GM23338 (cell line): ENCODE measurements around the gene EIF4E3. TPM values are rescaled to one million over a fixed set of nuclear protein-coding genes. Genes with fewer than 3 reads are reported as not detected.
A peak's percentile ranks its signal among the peaks of the same experiment; 100 is the strongest.

ENCODE experiments used
- ATAC-seq: fragments of 200-7000 bp; cut with Tn5 transposase; 3 replicates; pipeline ENCODE4 v1.9.1; 2020
- DNase-seq: peaks from one replicate; pipeline ENCODE4 v3.0.0-alpha.2; 2015; ENCODE audit warnings: low spot score
- H2AFZ ChIP-seq: fragments of 200-600 bp; sonication (generic); 2 replicates; pipeline ENCODE4 v1.8.0; 2016; ENCODE audit warnings: antibody characterized with exemption, mild to moderate bottlenecking, moderate library complexity
- H3F3A ChIP-seq: fragments of 200-600 bp; sonication (generic); replicated peaks from 2 replicates; pipeline ENCODE4 v1.8.0; 2017; ENCODE audit warnings: antibody characterized with exemption, mixed run types, low read depth
- H3K27ac ChIP-seq: fragments of 200-600 bp; sonication (generic); 2 replicates; pipeline ENCODE4 v1.6.1; 2016; ENCODE audit warnings: low read depth
- H3K27me3 ChIP-seq: fragments of 200-600 bp; sonication (generic); 2 replicates; pipeline ENCODE4 v1.8.0; 2016; ENCODE audit warnings: mild to moderate bottlenecking, mixed run types, moderate library complexity; ENCODE audit not compliant: insufficient read depth
- H3K36me3 ChIP-seq: fragments of 200-600 bp; sonication (generic); 2 replicates; pipeline ENCODE4 v1.8.0; 2016; ENCODE audit warnings: mild to moderate bottlenecking; ENCODE audit not compliant: insufficient read depth
- H3K4me1 ChIP-seq: fragments of 200-600 bp; sonication (generic); 2 replicates; pipeline ENCODE4 v1.8.0; 2016; ENCODE audit warnings: mild to moderate bottlenecking, moderate library complexity; ENCODE audit not compliant: insufficient read depth
- H3K4me2 ChIP-seq: fragments of 200-600 bp; sonication (generic); 2 replicates; pipeline ENCODE4 v1.7.1; 2017; ENCODE audit warnings: mixed run types
- H3K4me3 ChIP-seq: fragments of 200-600 bp; sonication (generic); 2 replicates; pipeline ENCODE4 v1.6.1; 2016; ENCODE audit warnings: mixed run types
- H3K79me2 ChIP-seq: fragments of 200-600 bp; sonication (generic); replicated peaks from 2 replicates; pipeline ENCODE4 v1.8.0; 2017; ENCODE audit warnings: mild to moderate bottlenecking; ENCODE audit not compliant: insufficient read depth
- H3K9me2 ChIP-seq: fragments of 200-600 bp; sonication (generic); 2 replicates; pipeline ENCODE4 v1.8.0; 2017; ENCODE audit not compliant: insufficient read depth
- H4K20me1 ChIP-seq: fragments of 200-600 bp; sonication (generic); replicated peaks from 2 replicates; pipeline ENCODE4 v1.8.0; 2017; ENCODE audit warnings: mild to moderate bottlenecking; ENCODE audit not compliant: insufficient read depth
- H3K27ac Mint-ChIP-seq: 2 replicates; pipeline ENCODE4 v1.8.0; 2020; ENCODE audit warnings: inconsistent platforms, mild to moderate bottlenecking, moderate library complexity, mixed read lengths
- H3K27me3 Mint-ChIP-seq: 3 replicates; pipeline ENCODE4 v1.8.0; 2022; ENCODE audit warnings: low read depth, mild to moderate bottlenecking, moderate library complexity, mixed read lengths, inconsistent platforms; ENCODE audit not compliant: insufficient read depth, poor library complexity
- H3K36me3 Mint-ChIP-seq: 3 replicates; pipeline ENCODE4 v1.8.0; 2021; ENCODE audit warnings: low read depth, mild to moderate bottlenecking, inconsistent platforms, moderate library complexity, mixed read lengths
- H3K4me1 Mint-ChIP-seq: 3 replicates; pipeline ENCODE4 v1.8.0; 2020; ENCODE audit warnings: mild to moderate bottlenecking, inconsistent platforms, mixed read lengths
- H3K4me3 Mint-ChIP-seq: 3 replicates; pipeline ENCODE4 v1.8.0; 2021; ENCODE audit warnings: moderate library complexity, mild to moderate bottlenecking, inconsistent platforms, mixed read lengths
- H3K9me3 Mint-ChIP-seq: 3 replicates; pipeline ENCODE4 v1.8.0; 2020; ENCODE audit warnings: moderate library complexity, mild to moderate bottlenecking, inconsistent platforms, mixed read lengths
- CREB1 ChIP-seq: fragments of 250-450 bp; sonication (Bioruptor Pico); IDR thresholded peaks from 2 replicates; pipeline ENCODE4 v1.5.0; 2020; ENCODE audit warnings: low read depth, mild to moderate bottlenecking, moderate library complexity
- CTCF ChIP-seq, 2 experiments: fragments of 200-600 bp in 1 of 2; sonication (generic) in 1 of 2; conservative IDR thresholded peaks; 2 replicates each; pipeline versions ENCODE4 v1.5.1 to v1.6.1; 2016 to 2017; ENCODE audit warnings: antibody characterized with exemption in 2 of 2, low read depth in 2 of 2, mild to moderate bottlenecking in 2 of 2, moderate library complexity in 1 of 2
- EZH2 ChIP-seq: fragments of 200-600 bp; sonication (generic); IDR thresholded peaks from one replicate; pipeline ENCODE4 v1.8.0; 2017; ENCODE audit warnings: antibody characterized with exemption, mild to moderate bottlenecking, low read depth; ENCODE audit not compliant: unreplicated experiment
- EZH2phosphoT487 ChIP-seq: fragments of 200-600 bp; sonication (generic); IDR thresholded peaks from one replicate; pipeline ENCODE4 v1.8.1; 2018; ENCODE audit warnings: antibody characterized with exemption; ENCODE audit not compliant: unreplicated experiment
- JUNB ChIP-seq: IDR thresholded peaks from one replicate; pipeline ENCODE4 v1.6.1; 2016; ENCODE audit warnings: antibody characterized with exemption; ENCODE audit not compliant: unreplicated experiment
- NANOG ChIP-seq: IDR thresholded peaks from 2 replicates; pipeline ENCODE4 v1.6.1; 2016; ENCODE audit warnings: antibody characterized with exemption, borderline replicate concordance
- POLR2AphosphoS5 ChIP-seq: IDR thresholded peaks from 2 replicates; pipeline ENCODE4 v1.6.1; 2016; ENCODE audit warnings: antibody characterized with exemption, low read depth
- STAT1 ChIP-seq: IDR thresholded peaks from one replicate; pipeline ENCODE4 v1.6.1; 2016; ENCODE audit warnings: antibody characterized with exemption; ENCODE audit not compliant: unreplicated experiment
- ZNF114 ChIP-seq: fragments of 250-450 bp; sonication (Bioruptor Pico); IDR thresholded peaks from 2 replicates; pipeline ENCODE4 v1.5.0; 2020; ENCODE audit warnings: mild to moderate bottlenecking, moderate library complexity
- ZNF331 ChIP-seq: fragments of 250-450 bp; sonication (Bioruptor Pico); IDR thresholded peaks from 2 replicates; pipeline ENCODE4 v1.5.0; 2020; ENCODE audit warnings: low read depth, mild to moderate bottlenecking, moderate library complexity
- ZNF462 ChIP-seq: fragments of 250-450 bp; sonication (Bioruptor Pico); IDR thresholded peaks from 2 replicates; pipeline ENCODE4 v1.5.0; 2020; ENCODE audit warnings: mild to moderate bottlenecking, moderate library complexity
- polyA plus RNA-seq: library from polyadenylated mRNA; unstranded; fragments of >200 nt; fragmentation: Nextera tagmentation; extraction: Ambion mirVana; gene quantifications from 2 replicates; pipeline ENCODE4 v1.2.1, GENCODE V29; 2016
- total RNA-seq: library from RNA; depleted of rRNA; stranded (reverse); fragments of >200 nt; shearing (Covaris generic); gene quantifications from 2 replicates; pipeline ENCODE4 v1.2.3, GENCODE V29; 2014
- TF ChIP-seq, protein P1 (sequence below): IDR thresholded peaks from one replicate; pipeline ENCODE4 v1.6.1; 2018; ENCODE audit warnings: antibody characterized with exemption; ENCODE audit not compliant: unreplicated experiment
- TF ChIP-seq, protein P2 (sequence below): IDR thresholded peaks from 2 replicates; pipeline ENCODE4 v1.6.1; 2016; ENCODE audit warnings: antibody characterized with exemption

The EIF4E3 gene
- total and polyA plus RNA-seq, 2 experiments from 2014 or later, result 6.0 to 9.7 TPM

DNA sequence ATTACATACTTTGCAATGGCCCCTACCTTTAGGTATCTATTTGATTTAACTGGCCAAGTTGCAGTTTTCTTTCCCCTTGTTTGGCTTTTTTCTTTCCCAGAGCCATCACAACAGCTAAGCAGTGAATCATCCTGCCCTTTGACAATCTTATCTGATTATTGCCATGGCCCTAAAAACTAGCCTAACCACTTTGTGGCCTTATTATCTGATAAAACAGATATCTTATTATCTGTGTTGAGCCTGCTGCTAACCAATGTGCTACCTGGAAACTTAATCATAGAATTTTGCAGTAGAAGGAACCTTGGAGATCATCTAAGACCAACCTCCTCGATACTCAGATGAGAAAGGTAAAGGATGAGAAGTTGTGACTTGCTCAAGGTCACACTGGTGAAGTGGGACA is 37.1 kb downstream of the EIF4E3 start:
- H3K27ac Mint-ChIP-seq, result no peak overlapping the region

More for the DNA sequence above, 37.1 kb downstream of the EIF4E3 start:
- H3K4me1 Mint-ChIP-seq, result peaks cover 60% of the 10 kb centered on the region
- H3K27me3 Mint-ChIP-seq, result no peaks in the 10 kb centered on the region
- Histone ChIP-seq H3K27ac (no peak overlapping the region), H3K4me3 (no peak overlapping the region), H2AFZ (no peak overlapping the region), H3K27me3 (no peaks in the 10 kb centered on the region), H3K9me2 (no peaks in the 10 kb centered on the region), H3K79me2 (no peaks in the 10 kb centered on the region), H3K36me3 (no peaks in the 10 kb centered on the region), H4K20me1 (no peaks in the 10 kb centered on the region), H3K4me2 (0 out of 2 replicates have a peak overlapping the region, but pooled peaks have one; percentile 66), H3F3A (no peaks in the 10 kb centered on the region), H3K4me1 (peaks cover 55% of the 10 kb centered on the region)
- H3K4me3 Mint-ChIP-seq, result no peak overlapping the region
- peaks cover 6% of the 10 kb centered on the region; the same call in 2 of the 3 replicates for H3K36me3 Mint-ChIP-seq
- no peaks in the 10 kb centered on the region for H3K9me3 Mint-ChIP-seq
- DNase-seq, result no peak
- ATAC-seq, result no peak
- TF ChIP-seq NANOG (no peak), CREB1 (CRISPR knock-in tag) (no peak), ZNF462 (CRISPR knock-in tag) (no peak), CTCF (conservative IDR thresholded peaks at IDR 0.05; ENCODE audit: low read depth in 2 of 2) (no peak), POLR2AphosphoS5 (no peak), EZH2phosphoT487 (no peak), EZH2 (no peak), ZNF114 (CRISPR knock-in tag) (no peak), JUNB (no peak), ZNF331 (CRISPR knock-in tag) (no peak), STAT1 (no peak)
- TF ChIP-seq, protein P1, sequence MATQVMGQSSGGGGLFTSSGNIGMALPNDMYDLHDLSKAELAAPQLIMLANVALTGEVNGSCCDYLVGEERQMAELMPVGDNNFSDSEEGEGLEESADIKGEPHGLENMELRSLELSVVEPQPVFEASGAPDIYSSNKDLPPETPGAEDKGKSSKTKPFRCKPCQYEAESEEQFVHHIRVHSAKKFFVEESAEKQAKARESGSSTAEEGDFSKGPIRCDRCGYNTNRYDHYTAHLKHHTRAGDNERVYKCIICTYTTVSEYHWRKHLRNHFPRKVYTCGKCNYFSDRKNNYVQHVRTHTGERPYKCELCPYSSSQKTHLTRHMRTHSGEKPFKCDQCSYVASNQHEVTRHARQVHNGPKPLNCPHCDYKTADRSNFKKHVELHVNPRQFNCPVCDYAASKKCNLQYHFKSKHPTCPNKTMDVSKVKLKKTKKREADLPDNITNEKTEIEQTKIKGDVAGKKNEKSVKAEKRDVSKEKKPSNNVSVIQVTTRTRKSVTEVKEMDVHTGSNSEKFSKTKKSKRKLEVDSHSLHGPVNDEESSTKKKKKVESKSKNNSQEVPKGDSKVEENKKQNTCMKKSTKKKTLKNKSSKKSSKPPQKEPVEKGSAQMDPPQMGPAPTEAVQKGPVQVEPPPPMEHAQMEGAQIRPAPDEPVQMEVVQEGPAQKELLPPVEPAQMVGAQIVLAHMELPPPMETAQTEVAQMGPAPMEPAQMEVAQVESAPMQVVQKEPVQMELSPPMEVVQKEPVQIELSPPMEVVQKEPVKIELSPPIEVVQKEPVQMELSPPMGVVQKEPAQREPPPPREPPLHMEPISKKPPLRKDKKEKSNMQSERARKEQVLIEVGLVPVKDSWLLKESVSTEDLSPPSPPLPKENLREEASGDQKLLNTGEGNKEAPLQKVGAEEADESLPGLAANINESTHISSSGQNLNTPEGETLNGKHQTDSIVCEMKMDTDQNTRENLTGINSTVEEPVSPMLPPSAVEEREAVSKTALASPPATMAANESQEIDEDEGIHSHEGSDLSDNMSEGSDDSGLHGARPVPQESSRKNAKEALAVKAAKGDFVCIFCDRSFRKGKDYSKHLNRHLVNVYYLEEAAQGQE, result no peak
- TF ChIP-seq, protein P2, sequence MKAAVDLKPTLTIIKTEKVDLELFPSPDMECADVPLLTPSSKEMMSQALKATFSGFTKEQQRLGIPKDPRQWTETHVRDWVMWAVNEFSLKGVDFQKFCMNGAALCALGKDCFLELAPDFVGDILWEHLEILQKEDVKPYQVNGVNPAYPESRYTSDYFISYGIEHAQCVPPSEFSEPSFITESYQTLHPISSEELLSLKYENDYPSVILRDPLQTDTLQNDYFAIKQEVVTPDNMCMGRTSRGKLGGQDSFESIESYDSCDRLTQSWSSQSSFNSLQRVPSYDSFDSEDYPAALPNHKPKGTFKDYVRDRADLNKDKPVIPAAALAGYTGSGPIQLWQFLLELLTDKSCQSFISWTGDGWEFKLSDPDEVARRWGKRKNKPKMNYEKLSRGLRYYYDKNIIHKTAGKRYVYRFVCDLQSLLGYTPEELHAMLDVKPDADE, result no peak
